Iris pigment epithelial cell (primary cell): Measurements from ENCODE around the gene GFRAL.

ENCODE experiments used
- DNase-seq: peaks from one replicate; pipeline ENCODE4 v3.0.0-alpha.2; 2011; ENCODE audit warnings: low read depth

Gene GFRAL

GRCh38 chr6:55433446-55434130 is 106.3 kb downstream of the GFRAL start:
- peak; percentile 63 for DNase-seq

- DNase-seq = peak; percentile 5
Measured at GRCh38 chr6:55437141-55437540, 109.9 kb downstream of the GFRAL start.

- no peak for DNase-seq
Measured at GRCh38 chr6:55438203-55438602, 110.9 kb downstream of the GFRAL start.

GRCh38 chr6:55443238-55444134 is 116.2 kb downstream of the GFRAL start:
- DNase-seq = no peak

- DNase-seq = peak; percentile 52
Measured at GRCh38 chr6:55445648-55446204, 118.5 kb downstream of the GFRAL start.

GRCh38 chr6:55447891-55448290 is 120.6 kb downstream of the GFRAL start:
- DNase-seq = no peak

- DNase-seq = peak; percentile 53
Measured at GRCh38 chr6:55448451-55448850, 121.2 kb downstream of the GFRAL start.

GRCh38 chr6:55449225-55449624 is 122.0 kb downstream of the GFRAL start:
- DNase-seq = peak; percentile 5

GRCh38 chr6:55450005-55450404 is 122.7 kb downstream of the GFRAL start:
- DNase-seq = peak; percentile 63
